Measurements from ENCODE around the gene WDR36. TPM values are rescaled to one million over a fixed set of nuclear protein-coding genes. Genes with fewer than 3 reads are reported as not detected.

WDR36 gene
- total RNA-seq, 2 donors from 2014 or later, result 11.9 to 16.1 TPM

GRCh38 chr5:111095982-111096381 lies 3.8 kb downstream of the WDR36 start:
- no peak for DNase-seq
- peaks cover 6 to 16% of the 10 kb centered on the region in 2 donors for H3K36me3 ChIP-seq (replicated peaks in 1 of 2; ENCODE audit: insufficient read depth in 1 of 2, low read depth in 2 of 2)
- 83 to 91% methylated on average over 1 of the region's 1 CpG for WGBS, 2 donors
- H3K27ac ChIP-seq, result no peak overlapping the region
- ATAC-seq, result no peak
- TF ChIP-seq POLR2A (IDR thresholded peaks at IDR 0.05), result no peak
- no peak for TF ChIP-seq CTCF (IDR thresholded peaks at IDR 0.05)
- no peak overlapping the region for H3K4me3 ChIP-seq
- intact Hi-C loops (cut with DNase I), result no loop called here
- no peaks in the 10 kb centered on the region for H3K27me3 ChIP-seq
- H3K4me1 ChIP-seq, result peaks cover 22% of the 10 kb centered on the region
- no peaks in the 10 kb centered on the region for H3K9me3 ChIP-seq

GRCh38 chr5:111099058-111099778 lies 7.1 kb downstream of the WDR36 start:
- WGBS, 2 donors, result 68 to 73% methylated on average over 1 of the region's 1 CpG

GRCh38 chr5:111106320-111106948 lies 14.3 kb downstream of the WDR36 start:
- DNase-seq (no peak), ATAC-seq (no peak)
- Histone ChIP-seq H3K36me3 (replicated peaks in 1 of 2; ENCODE audit: insufficient read depth in 1 of 2, low read depth in 2 of 2) (peaks cover 5 to 28% of the 10 kb centered on the region in 2 donors), H3K4me3 (no peak overlapping the region), H3K9me3 (no peaks in the 10 kb centered on the region), H3K4me1 (peaks cover 4% of the 10 kb centered on the region), H3K27me3 (no peaks in the 10 kb centered on the region), H3K27ac (no peak overlapping the region)
- TF ChIP-seq POLR2A (IDR thresholded peaks at IDR 0.05), result no peak
- no peak for TF ChIP-seq CTCF (IDR thresholded peaks at IDR 0.05)
- WGBS, 2 donors, result 93 to 94% methylated on average over 2 of the region's 2 CpGs
- intact Hi-C loops (cut with DNase I), result no loop called here

More at GRCh38 chr5:111099058-111099778, 7.1 kb downstream of the WDR36 start:
- no peaks in the 10 kb centered on the region for H3K27me3 ChIP-seq
- no peak overlapping the region for H3K27ac ChIP-seq
- ATAC-seq (no peak), DNase-seq (no peak)
- H3K36me3 ChIP-seq (replicated peaks in 1 of 2; ENCODE audit: insufficient read depth in 1 of 2, low read depth in 2 of 2), result peaks cover 11 to 23% of the 10 kb centered on the region in 2 donors
- intact Hi-C loops (cut with DNase I), result no loop called here
- no peaks in the 10 kb centered on the region for H3K9me3 ChIP-seq
- H3K4me3 ChIP-seq, result no peak overlapping the region
- TF ChIP-seq POLR2A (IDR thresholded peaks at IDR 0.05) (no peak), CTCF (IDR thresholded peaks at IDR 0.05) (no peak)
- peaks cover 6% of the 10 kb centered on the region for H3K4me1 ChIP-seq

GRCh38 chr5:111107371-111107770 lies 15.2 kb downstream of the WDR36 start:
- DNase-seq (no peak), ATAC-seq (no peak)
- no peak overlapping the region for H3K27ac ChIP-seq
- H3K36me3 ChIP-seq (replicated peaks in 1 of 2; ENCODE audit: insufficient read depth in 1 of 2, low read depth in 2 of 2), result peaks cover 2 to 31% of the 10 kb centered on the region in 2 donors
- no peaks in the 10 kb centered on the region for H3K27me3 ChIP-seq
- H3K9me3 ChIP-seq, result no peaks in the 10 kb centered on the region
- WGBS, 2 donors, result 79 to 81% methylated on average over 2 of the region's 2 CpGs
- intact Hi-C loops (cut with DNase I), result no loop called here
- TF ChIP-seq CTCF (IDR thresholded peaks at IDR 0.05) (no peak), POLR2A (IDR thresholded peaks at IDR 0.05) (no peak)
- no peak overlapping the region for H3K4me3 ChIP-seq
- H3K4me1 ChIP-seq, result peaks cover 4% of the 10 kb centered on the region

Data from body of pancreas (tissue), 4 donors.